GM12878 (cell line): ENCODE measurements around the gene OR2AE1. TPM values are rescaled to one million over a fixed set of nuclear protein-coding genes. Genes with fewer than 3 reads are reported as not detected.

Experiments
- ATAC-seq: fragments of 200-7000 bp; cut with Tn5 transposase; 3 replicates; pipeline ENCODE4 v1.9.1; 2020; ENCODE audit warnings: mild to moderate bottlenecking, moderate library complexity
- BruUV-seq: library from RNA; stranded (reverse); fragments of 400-500 nt; replicated peaks from 2 replicates; lab custom pipeline; 2021; lab: Mats Ljungman, UMichigan
- CTCF ChIA-PET: fragments of 300-600 bp; sonication (Branson Sonifier 250); formaldehyde crosslinking; extraction: SDS; loops from one replicate; lab custom pipeline; 2021; ENCODE audit warnings: inconsistent platforms; lab: Yijun Ruan, JAX
- POLR2A ChIA-PET: fragments of 350-600 bp; formaldehyde crosslinking; extraction: SDS; loops from one replicate; lab custom pipeline; 2021; ENCODE audit warnings: inconsistent platforms; lab: Charles Lee
- RAD21 ChIA-PET: fragments of 300-600 bp; sonication (Branson Sonifier 250); formaldehyde crosslinking; loops from one replicate; lab custom pipeline; 2023; ENCODE audit warnings: antibody characterized with exemption; ENCODE audit not compliant: unreplicated experiment; lab: Charles Lee
- SMC1A ChIA-PET: fragments of 300-600 bp; sonication (Branson Sonifier 250); formaldehyde crosslinking; loops from one replicate; lab custom pipeline; 2023; ENCODE audit not compliant: unreplicated experiment, uncharacterized antibody; lab: Charles Lee
- DNase-seq: peaks from one replicate; pipeline ENCODE4 v3.0.0-alpha.2; 2011; ENCODE audit warnings: low read depth, low spot score
- FAIRE-seq: peaks from 3 replicates; lab custom pipeline; 2011; peaks lifted over from hg19 to GRCh38; lab: Jason Lieb, UNC
- H2AFZ ChIP-seq: 2 replicates; pipeline ENCODE4 v1.6.0; 2011; ENCODE audit warnings: low read depth, low read length, control low read depth; ENCODE audit not compliant: control insufficient read depth
- H3K27ac ChIP-seq: 2 replicates; pipeline ENCODE4 v1.5.1; 2011; ENCODE audit warnings: control low read depth; ENCODE audit not compliant: control insufficient read depth, insufficient read depth
- H3K27me3 ChIP-seq, 2 experiments: replicated peaks in 1 of 2; 2 replicates each; pipeline versions ENCODE4 v1.6.0 to v1.6.1; 2011; ENCODE audit warnings: low read length in 1 of 2; ENCODE audit not compliant: control insufficient read depth in 2 of 2, insufficient read depth in 2 of 2
- H3K36me3 ChIP-seq, 2 experiments: 2 replicates each; pipeline ENCODE4 v1.5.1; 2011; ENCODE audit warnings: low read length in 1 of 2; ENCODE audit not compliant: control insufficient read depth in 2 of 2, insufficient read depth in 2 of 2
- H3K4me1 ChIP-seq: 2 replicates; pipeline ENCODE4 v1.6.1; 2011; ENCODE audit warnings: mild to moderate bottlenecking, low read length, moderate library complexity, mixed read lengths; ENCODE audit not compliant: control insufficient read depth, insufficient read depth
- H3K4me2 ChIP-seq: 2 replicates; pipeline ENCODE4 v1.6.0; 2011; ENCODE audit warnings: control low read depth; ENCODE audit not compliant: control insufficient read depth, insufficient read depth
- H3K4me3 ChIP-seq: fragments of 200-600 bp; sonication (generic); 2 replicates; pipeline ENCODE4 v1.5.1; 2016
- H3K79me2 ChIP-seq: 2 replicates; pipeline ENCODE4 v1.6.0; 2011; ENCODE audit warnings: low read length; ENCODE audit not compliant: control insufficient read depth, insufficient read depth
- H3K9ac ChIP-seq: 2 replicates; pipeline ENCODE4 v1.8.0; 2011; ENCODE audit warnings: low read length, control low read depth, mixed read lengths; ENCODE audit not compliant: control insufficient read depth, insufficient read depth
- H3K9me3 ChIP-seq: replicated peaks from 3 replicates; pipeline ENCODE4 v1.5.1; 2011; ENCODE audit warnings: mild to moderate bottlenecking, low read length; ENCODE audit not compliant: control insufficient read depth, insufficient read depth
- H4K20me1 ChIP-seq: 2 replicates; pipeline ENCODE4 v1.6.0; 2011; ENCODE audit not compliant: control insufficient read depth, insufficient read depth
- ATF7 ChIP-seq: fragments of 450-650 bp; IDR thresholded peaks from 2 replicates; pipeline ENCODE4 v1.6.1; 2016; ENCODE audit warnings: low read depth, mild to moderate bottlenecking
- BHLHE40 ChIP-seq, 2 experiments: fragments of 450-650 bp in 1 of 2; IDR thresholded peaks; 2 replicates each; pipeline ENCODE4 v1.6.1; 2011 to 2017; ENCODE audit warnings: low read depth in 2 of 2, borderline replicate concordance in 1 of 2, improper control_type of control experiment in 1 of 2, low read length in 1 of 2, mild to moderate bottlenecking in 1 of 2
- CBX5 ChIP-seq: sonication (generic); IDR thresholded peaks from 2 replicates; pipeline ENCODE4 v1.6.1; 2016; ENCODE audit warnings: low read depth, moderate library complexity, mild to moderate bottlenecking, inconsistent platforms
- CHD2 ChIP-seq: IDR thresholded peaks from 2 replicates; pipeline ENCODE4 v1.6.1; 2011; ENCODE audit warnings: low read depth, low read length, improper control_type of control experiment, borderline replicate concordance
- KDM1A ChIP-seq: fragments of 200-600 bp; sonication (generic); IDR thresholded peaks from 2 replicates; pipeline ENCODE4 v1.6.1; 2016; ENCODE audit warnings: borderline replicate concordance
- KLF5 ChIP-seq: fragments of 450-650 bp; IDR thresholded peaks from 2 replicates; pipeline ENCODE4 v1.6.1; 2014; ENCODE audit warnings: mild to moderate bottlenecking; ENCODE audit not compliant: partially characterized antibody
- MEF2B ChIP-seq: fragments of 450-650 bp; IDR thresholded peaks from 2 replicates; pipeline ENCODE4 v1.6.1; 2018; ENCODE audit warnings: mild to moderate bottlenecking, moderate library complexity; ENCODE audit not compliant: partially characterized antibody, poor library complexity, severe bottlenecking
- NFXL1 ChIP-seq: fragments of 450-650 bp; IDR thresholded peaks from 2 replicates; pipeline ENCODE4 v1.6.1; 2017; ENCODE audit warnings: antibody characterized with exemption, mild to moderate bottlenecking, borderline replicate concordance
- NFYB ChIP-seq: IDR thresholded peaks from 2 replicates; pipeline ENCODE4 v1.6.1; 2011; ENCODE audit warnings: low read depth, mild to moderate bottlenecking, low read length, improper control_type of control experiment, moderate library complexity; ENCODE audit not compliant: insufficient read depth
- POLR2AphosphoS5 ChIP-seq: IDR thresholded peaks from 2 replicates; pipeline ENCODE4 v1.6.1; 2011; ENCODE audit warnings: mild to moderate bottlenecking, low read length, inconsistent platforms
- RAD51 ChIP-seq: fragments of 450-650 bp; IDR thresholded peaks from 2 replicates; pipeline ENCODE4 v1.6.1; 2016; ENCODE audit warnings: moderate library complexity, mild to moderate bottlenecking, inconsistent platforms
- RELA ChIP-seq: fragments of 450-650 bp; IDR thresholded peaks from 2 replicates; pipeline ENCODE4 v1.8.0; 2014; ENCODE audit warnings: borderline replicate concordance; ENCODE audit not compliant: partially characterized antibody
- TAF1 ChIP-seq: IDR thresholded peaks from 2 replicates; pipeline ENCODE4 v1.6.1; 2011; ENCODE audit warnings: mild to moderate bottlenecking, low read depth, low read length, borderline replicate concordance
- TCF12 ChIP-seq: IDR thresholded peaks from 2 replicates; pipeline ENCODE4 v1.6.1; 2011; ENCODE audit warnings: low read depth, mild to moderate bottlenecking, low read length
- WGBS: methylation state at CpG from one replicate; pipeline ENCODE4 v1.1.6; 2016; ENCODE audit warnings: low lambda C conversion rate; ENCODE audit not compliant: insufficient replicate concordance, insufficient coverage; ENCODE audit errors: missing lambda C conversion rate; 5-methylcytosine and 5-hydroxymethylcytosine counted together
- in situ Hi-C: fragments of 300-500 bp; cut with MboI; formaldehyde crosslinking; loops from 9 replicates; pipeline ENCODE4 v1.14.3; 2018; ENCODE audit warnings: mixed read lengths
- intact Hi-C: fragments of 100-400 bp; cut with micrococcal nuclease; formaldehyde crosslinking; loops from one replicate; pipeline ENCODE4 v1.14.2; 2022; ENCODE audit not compliant: unreplicated experiment
- polyA plus RNA-seq, 11 experiments: library from polyadenylated mRNA; depleted of rRNA in 4 of 11; unstranded in 6 of 11; stranded (reverse) in 5 of 11; fragments of >200 nt; fragmentation: Nextera tagmentation in 4 of 11; fragmentation: Illumina TruSeq in 1 of 11; extraction: Ambion mirVana in 4 of 11; extraction: Trizol in 1 of 11; gene quantifications; 1 replicate in 1 of 11; 2 replicates in 10 of 11; pipeline versions ENCODE4 v1.2.1 to v1.2.3, GENCODE V29; 2011 to 2016; ENCODE audit warnings: inconsistent platforms in 2 of 11, missing spikeins in 2 of 11, low read depth in 1 of 11
- total RNA-seq, 4 experiments: library from RNA; depleted of rRNA in 3 of 4; stranded (reverse); fragments of >200 nt in 3 of 4; fragmentation: Illumina TruSeq in 1 of 4; extraction: Trizol in 1 of 4; gene quantifications; 2 replicates each; pipeline versions ENCODE4 v1.2.1 to v1.2.3, GENCODE V29; 2013 to 2021
- TF ChIP-seq, protein P1 (sequence below): fragments of 450-650 bp; formaldehyde crosslinking; IDR thresholded peaks from 2 replicates; pipeline ENCODE4 v1.5.0; 2022; ENCODE audit warnings: mild to moderate bottlenecking, missing genetic modification characterization
- TF ChIP-seq, protein P2 (sequence below), 3 experiments: IDR thresholded peaks in 2 of 3; conservative IDR thresholded peaks in 1 of 3; 2 replicates each; pipeline ENCODE4 v1.5.1; 2011; ENCODE audit warnings: low read depth in 3 of 3, low read length in 3 of 3, mild to moderate bottlenecking in 3 of 3, control low read depth in 2 of 3, moderate library complexity in 2 of 3, inconsistent platforms in 1 of 3, mixed read lengths in 1 of 3; ENCODE audit not compliant: control insufficient read depth in 2 of 3, insufficient read depth in 1 of 3; ENCODE audit errors: extremely low read depth in 1 of 3

OR2AE1 gene
- total and polyA plus RNA-seq, 10 of the 15 experiments (the other 5 are each of a cell fraction or from before 2014, with no cell fraction given), result 0.05 to 0.34 (median 0.18) TPM; not detected in 4

DNA sequence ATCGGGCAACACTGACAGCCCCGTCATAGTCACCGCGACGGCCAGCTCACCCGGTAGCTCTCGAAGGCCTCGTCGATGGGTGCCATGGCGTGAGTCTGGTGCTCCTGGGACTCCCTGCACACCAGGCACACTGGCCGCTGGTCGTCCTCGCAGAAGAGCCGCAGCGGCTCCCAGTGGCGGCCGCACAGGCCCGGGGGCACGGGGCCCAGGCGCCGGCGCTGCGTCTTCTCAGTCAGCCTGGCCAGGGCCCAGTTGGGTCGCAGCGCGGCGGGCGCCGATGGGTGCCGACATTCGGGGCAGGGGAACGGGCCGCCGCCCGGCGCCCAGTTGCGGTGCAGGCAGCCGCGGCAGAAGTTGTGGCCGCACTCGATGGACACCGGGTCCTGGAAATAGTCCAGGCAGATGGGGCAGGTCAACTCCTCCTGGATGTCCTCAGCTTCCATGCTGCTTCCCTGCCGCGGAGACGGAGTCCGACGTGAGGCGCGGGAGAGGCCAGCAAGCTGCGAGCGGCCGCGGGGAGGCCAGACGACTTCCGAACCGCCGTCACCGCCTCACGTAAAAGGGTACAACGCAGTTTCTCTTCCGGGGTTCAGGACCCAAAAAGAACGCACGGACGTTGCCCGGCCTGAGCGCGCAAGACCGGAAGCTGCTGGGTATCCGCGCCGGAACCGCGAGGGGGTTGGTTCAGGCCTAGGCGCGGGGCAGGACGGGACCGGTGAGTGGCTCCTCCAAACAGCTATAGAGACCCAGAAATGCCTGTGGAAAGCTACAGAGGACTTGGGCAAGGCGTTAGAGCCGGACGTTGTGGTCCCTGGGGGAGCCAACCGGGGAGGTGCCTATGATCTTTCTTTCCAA, 42.4 kb upstream of the OR2AE1 start, which contains the start of gene TRIM4:
Gene TRIM4, minus strand, starts transcription at position 572 of the 855 bp plus-strand sequence. Its CDS starts 129 bp downstream, at position 443.
- H2AFZ ChIP-seq, result peak within 1 kb of the TSS; percentile 89
- POLR2A ChIA-PET, result interaction anchor here (0.7 to 3.0 kb wide), 14 partner anchors 10 to 510 kb away, joined by 3 to 14 read pairs (median 4); partner anchors contain the start of genes BUD31, FAM200A, MCM7 and PDAP1
- H4K20me1 ChIP-seq, result no peaks in the 10 kb centered on the region
- CTCF ChIA-PET, result interaction anchor here (0.6 to 9.7 kb wide), 17 partner anchors 10 to 552 kb away, joined by 3 to 178 read pairs (median 3); partner anchors contain the start of genes ZKSCAN1 and ZSCAN21
- RAD21 ChIA-PET, result interaction anchor here (0.9 to 2.8 kb wide), 8 partner anchors 71 to 362 kb away, joined by 3 to 11 read pairs (median 4); partner anchors contain the start of genes AP4M1 and ZKSCAN1
- H3K27ac ChIP-seq, result peak within 1 kb of the TSS; percentile 79
- peaks cover 44% of the 10 kb centered on the region for H3K79me2 ChIP-seq
- FAIRE-seq (peak; percentile 71), ATAC-seq (peak; percentile 99), DNase-seq (peak; percentile 77)
- no peaks in the 10 kb centered on the region for H3K27me3 ChIP-seq
- H3K4me1 ChIP-seq, result no peaks in the 10 kb centered on the region
- in situ Hi-C loops (loop anchor here (5.0 kb wide), 1 partner anchor 73 kb away; no protein-coding TSS in a partner anchor), intact Hi-C loops (loop anchor here (5.0 to 10.0 kb wide), 2 partner anchors 128 to 166 kb away; partner anchors contain the start of genes COPS6, ZNF3 and ZSCAN21)
- peak within 1 kb of the TSS; percentile 90 for H3K4me2 ChIP-seq
- SMC1A ChIA-PET, result interaction anchor here (0.6 to 8.7 kb wide), 9 partner anchors 9 to 211 kb away, joined by 3 to 86 read pairs (median 4); partner anchors contain the start of gene MBLAC1
- BruUV-seq, result TSS peak; percentile 68
- no peaks in the 10 kb centered on the region; the same call in 2 of the 3 replicates for H3K9me3 ChIP-seq
- H3K9ac ChIP-seq, result peak within 1 kb of the TSS; percentile 88
- no peaks in the 10 kb centered on the region; a peak in 2 of 4 replicates for H3K36me3 ChIP-seq
- under 1% methylated on average over 81 of the region's 81 CpGs for WGBS
- peak within 1 kb of the TSS; percentile 81 for H3K4me3 ChIP-seq
- TF ChIP-seq NFXL1, result no peak
- TF ChIP-seq, protein P1, sequence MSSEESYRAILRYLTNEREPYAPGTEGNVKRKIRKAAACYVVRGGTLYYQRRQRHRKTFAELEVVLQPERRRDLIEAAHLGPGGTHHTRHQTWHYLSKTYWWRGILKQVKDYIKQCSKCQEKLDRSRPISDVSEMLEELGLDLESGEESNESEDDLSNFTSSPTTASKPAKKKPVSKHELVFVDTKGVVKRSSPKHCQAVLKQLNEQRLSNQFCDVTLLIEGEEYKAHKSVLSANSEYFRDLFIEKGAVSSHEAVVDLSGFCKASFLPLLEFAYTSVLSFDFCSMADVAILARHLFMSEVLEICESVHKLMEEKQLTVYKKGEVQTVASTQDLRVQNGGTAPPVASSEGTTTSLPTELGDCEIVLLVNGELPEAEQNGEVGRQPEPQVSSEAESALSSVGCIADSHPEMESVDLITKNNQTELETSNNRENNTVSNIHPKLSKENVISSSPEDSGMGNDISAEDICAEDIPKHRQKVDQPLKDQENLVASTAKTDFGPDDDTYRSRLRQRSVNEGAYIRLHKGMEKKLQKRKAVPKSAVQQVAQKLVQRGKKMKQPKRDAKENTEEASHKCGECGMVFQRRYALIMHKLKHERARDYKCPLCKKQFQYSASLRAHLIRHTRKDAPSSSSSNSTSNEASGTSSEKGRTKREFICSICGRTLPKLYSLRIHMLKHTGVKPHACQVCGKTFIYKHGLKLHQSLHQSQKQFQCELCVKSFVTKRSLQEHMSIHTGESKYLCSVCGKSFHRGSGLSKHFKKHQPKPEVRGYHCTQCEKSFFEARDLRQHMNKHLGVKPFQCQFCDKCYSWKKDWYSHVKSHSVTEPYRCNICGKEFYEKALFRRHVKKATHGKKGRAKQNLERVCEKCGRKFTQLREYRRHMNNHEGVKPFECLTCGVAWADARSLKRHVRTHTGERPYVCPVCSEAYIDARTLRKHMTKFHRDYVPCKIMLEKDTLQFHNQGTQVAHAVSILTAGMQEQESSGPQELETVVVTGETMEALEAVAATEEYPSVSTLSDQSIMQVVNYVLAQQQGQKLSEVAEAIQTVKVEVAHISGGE, result peak; percentile 54; the same call in 1 of the 2 replicates
- TF ChIP-seq ATF7, result no peak
- TF ChIP-seq POLR2AphosphoS5, result peak; percentile 93
- TF ChIP-seq NFYB, result peak; percentile 67; the same call in 1 of the 2 replicates
- TF ChIP-seq, protein P2, sequence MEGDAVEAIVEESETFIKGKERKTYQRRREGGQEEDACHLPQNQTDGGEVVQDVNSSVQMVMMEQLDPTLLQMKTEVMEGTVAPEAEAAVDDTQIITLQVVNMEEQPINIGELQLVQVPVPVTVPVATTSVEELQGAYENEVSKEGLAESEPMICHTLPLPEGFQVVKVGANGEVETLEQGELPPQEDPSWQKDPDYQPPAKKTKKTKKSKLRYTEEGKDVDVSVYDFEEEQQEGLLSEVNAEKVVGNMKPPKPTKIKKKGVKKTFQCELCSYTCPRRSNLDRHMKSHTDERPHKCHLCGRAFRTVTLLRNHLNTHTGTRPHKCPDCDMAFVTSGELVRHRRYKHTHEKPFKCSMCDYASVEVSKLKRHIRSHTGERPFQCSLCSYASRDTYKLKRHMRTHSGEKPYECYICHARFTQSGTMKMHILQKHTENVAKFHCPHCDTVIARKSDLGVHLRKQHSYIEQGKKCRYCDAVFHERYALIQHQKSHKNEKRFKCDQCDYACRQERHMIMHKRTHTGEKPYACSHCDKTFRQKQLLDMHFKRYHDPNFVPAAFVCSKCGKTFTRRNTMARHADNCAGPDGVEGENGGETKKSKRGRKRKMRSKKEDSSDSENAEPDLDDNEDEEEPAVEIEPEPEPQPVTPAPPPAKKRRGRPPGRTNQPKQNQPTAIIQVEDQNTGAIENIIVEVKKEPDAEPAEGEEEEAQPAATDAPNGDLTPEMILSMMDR (IDR thresholded peaks at IDR 0.05 in 2 of 3, conservative IDR thresholded peaks at IDR 0.05 in 1 of 3; ENCODE audit: control insufficient read depth in 2 of 3, extremely low read depth in 1 of 3, insufficient read depth in 1 of 3, low read depth in 3 of 3, low read length in 3 of 3), result peak; percentile 24 to 28 (median 26); a peak in 4 of 6 replicates
- peak; percentile 85 for TF ChIP-seq TAF1
- TF ChIP-seq MEF2B, result peak; percentile 61
- no peak for TF ChIP-seq RAD51
- no peak for TF ChIP-seq KDM1A
- TF ChIP-seq KLF5, result no peak
- TF ChIP-seq BHLHE40 (IDR thresholded peaks at IDR 0.05; ENCODE audit: borderline replicate concordance in 1 of 2, low read depth in 2 of 2, low read length in 1 of 2), result peak in 1 of 2 experiments; percentile 31; a peak in 1 of 4 replicates
- TF ChIP-seq RELA, result peak; percentile 18
- 0 out of 2 replicates have a peak, but pooled peaks have one; percentile 27 for TF ChIP-seq CBX5
- 0 out of 2 replicates have a peak, but pooled peaks have one; percentile 5 for TF ChIP-seq TCF12
- peak; percentile 68 for TF ChIP-seq CHD2
